Glomerular visceral epithelial cell (primary cell): ENCODE results near the gene ZBP1.

ENCODE experiments used
- DNase-seq: peaks from one replicate; pipeline ENCODE4 v3.0.0-alpha.2; 2016; ENCODE audit errors: extremely low spot score

The ZBP1 gene

DNA sequence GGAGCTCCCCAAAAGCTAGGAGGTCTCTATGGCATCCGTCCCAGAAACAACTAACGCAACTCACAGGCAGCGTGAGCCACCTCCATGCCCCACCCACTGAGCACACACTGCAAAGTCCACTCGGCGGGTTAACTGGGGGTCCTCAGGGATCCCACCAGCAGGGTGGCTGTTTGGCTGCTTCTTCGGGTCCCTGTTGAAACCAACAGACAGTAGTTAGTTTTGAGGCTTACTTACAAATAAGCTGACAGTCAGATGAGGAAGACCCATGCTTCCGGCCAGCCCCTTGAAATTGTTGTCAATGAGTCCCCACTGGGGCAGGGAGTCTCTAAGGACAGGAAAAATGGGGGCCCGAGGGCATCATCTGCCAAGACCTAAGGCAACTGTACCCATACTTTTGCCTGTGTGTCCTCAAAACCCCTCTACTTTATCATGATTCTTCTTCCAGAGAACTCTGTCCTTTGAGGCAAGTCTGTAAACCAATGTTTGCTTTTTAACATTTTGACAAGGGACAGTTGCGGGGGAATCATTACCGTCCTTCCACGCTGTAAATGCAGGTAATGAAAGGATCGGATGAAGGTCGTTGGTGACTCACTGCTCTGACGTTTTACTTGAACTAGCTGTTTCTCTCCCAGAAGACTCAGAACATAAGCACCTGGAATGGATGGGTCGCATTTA lies 61.5 kb downstream of the ZBP1 start:
- DNase-seq: no peak

DNA sequence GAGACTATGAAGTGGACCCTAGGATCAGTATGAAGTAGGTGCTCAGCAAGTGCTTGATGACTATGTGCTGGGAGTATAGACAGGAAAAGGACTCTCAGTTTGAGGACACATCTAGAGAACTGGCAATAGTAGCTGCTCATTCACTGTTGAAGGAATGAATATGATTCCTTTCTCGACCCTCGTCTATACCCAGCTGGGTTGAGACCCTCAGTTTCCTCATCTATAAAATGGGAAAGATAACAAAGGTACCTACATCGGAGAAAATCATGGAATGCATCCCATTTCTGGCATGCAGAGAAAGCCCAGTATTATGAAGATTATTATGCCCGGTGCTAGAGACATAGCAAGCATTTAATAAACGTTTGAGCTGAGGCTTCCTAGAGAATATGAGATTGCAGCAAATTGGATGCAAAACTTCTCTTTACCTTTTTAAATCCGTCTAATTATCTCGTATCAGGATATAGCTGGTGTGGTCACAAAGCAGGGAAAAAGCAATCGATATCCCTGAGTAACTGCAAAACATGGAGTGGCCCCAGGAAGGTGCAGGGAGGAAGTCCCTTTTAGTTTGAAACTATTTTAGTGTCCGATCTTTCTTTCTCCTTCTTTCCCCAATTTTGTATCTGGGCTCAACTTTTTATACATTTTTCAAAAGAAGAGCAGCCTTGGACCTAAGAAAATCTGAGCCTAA lies 62.2 kb downstream of the ZBP1 start:
- no peak for DNase-seq

DNA sequence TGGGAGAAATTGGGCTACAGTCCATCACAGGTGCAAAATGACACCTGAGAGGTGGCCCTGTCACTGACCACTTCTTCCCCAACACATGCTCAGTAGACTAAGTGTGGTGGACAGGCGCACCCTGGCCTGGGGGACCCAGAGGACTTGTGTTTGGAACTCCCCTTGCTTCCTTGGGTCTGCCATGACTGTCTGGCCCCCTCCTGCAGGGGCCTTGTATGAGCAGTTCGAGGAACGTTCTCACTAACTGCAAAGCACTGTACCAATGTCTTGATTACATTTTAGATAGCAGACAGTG lies 63.3 kb downstream of the ZBP1 start:
- DNase-seq: no peak

DNA sequence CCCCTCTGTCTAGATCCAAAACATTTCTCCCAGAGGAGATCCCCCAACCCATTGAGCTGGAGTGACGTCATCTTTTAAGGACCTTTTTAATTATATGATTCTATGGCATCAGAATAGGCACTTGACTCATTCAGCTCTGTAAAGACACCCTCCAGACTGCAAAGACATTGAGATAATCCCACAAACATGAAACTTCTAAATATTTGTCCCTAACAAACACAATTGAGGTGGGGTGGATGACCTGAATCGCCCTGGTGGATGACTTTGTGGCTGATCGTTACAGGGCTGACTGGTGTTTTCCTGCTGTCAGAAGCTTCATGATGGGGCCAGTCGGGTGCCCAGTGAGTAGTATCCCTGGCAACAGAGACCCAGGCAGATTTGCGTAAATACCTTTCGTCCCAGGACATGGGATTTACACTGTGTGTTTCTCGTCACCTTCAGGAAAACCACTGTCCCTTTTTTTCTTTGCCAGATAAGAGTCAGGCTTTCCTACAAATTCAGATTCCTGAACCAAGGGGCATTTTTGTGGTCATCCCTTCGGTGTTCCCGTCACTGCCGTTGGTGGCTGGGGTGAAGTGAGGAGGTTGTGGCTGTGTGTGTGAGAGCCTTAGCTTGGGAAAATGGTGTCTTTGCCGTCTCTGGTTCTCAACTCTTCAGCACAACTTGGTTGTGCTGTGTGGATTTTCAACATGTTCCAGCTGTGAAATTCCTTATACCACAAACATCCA lies 64.6 kb downstream of the ZBP1 start:
- no peak for DNase-seq
